PC-9 (cell line): ENCODE results near the gene TASOR2. TPM values are rescaled to one million over a fixed set of nuclear protein-coding genes. Genes with fewer than 3 reads are reported as not detected.

Experiments
- BruUV-seq: library from RNA; stranded (reverse); fragments of 400-500 nt; replicated peaks from 2 replicates; lab custom pipeline; 2021; lab: Mats Ljungman, UMichigan
- CTCF ChIA-PET: fragments of 300-600 bp; sonication (Branson Sonifier 250); formaldehyde crosslinking; loops from one replicate; lab custom pipeline; 2022; ENCODE audit warnings: antibody characterized with exemption; lab: Charles Lee
- POLR2A ChIA-PET: fragments of 300-600 bp; sonication (Branson Sonifier 250); formaldehyde crosslinking; loops from one replicate; lab custom pipeline; 2022; ENCODE audit warnings: antibody characterized with exemption; ENCODE audit not compliant: unreplicated experiment; lab: Charles Lee
- DNase-seq, 2 experiments: peaks; one replicate each; pipeline versions ENCODE4 v3.0.0 to v3.0.0-alpha.2; 2015 to 2022; ENCODE audit warnings: mixed read lengths in 1 of 2
- H2AFZ ChIP-seq: fragments of 200-600 bp; sonication (generic); 2 replicates; pipeline ENCODE4 v1.8.1; 2017; ENCODE audit warnings: antibody characterized with exemption
- H3F3A ChIP-seq: fragments of 200-600 bp; sonication (generic); 2 replicates; pipeline ENCODE4 v1.8.1; 2017; ENCODE audit warnings: antibody characterized with exemption, mild to moderate bottlenecking, low read depth; ENCODE audit not compliant: insufficient read depth
- H3K27ac ChIP-seq: fragments of 200-600 bp; sonication (generic); 2 replicates; pipeline ENCODE4 v1.6.1; 2016; ENCODE audit warnings: mixed run types
- H3K27me3 ChIP-seq: fragments of 200-600 bp; sonication (generic); 2 replicates; pipeline ENCODE4 v1.6.1; 2016; ENCODE audit warnings: low read depth, mixed run types; ENCODE audit not compliant: insufficient read depth
- H3K36me3 ChIP-seq: fragments of 200-600 bp; sonication (generic); 2 replicates; pipeline ENCODE4 v1.6.1; 2016; ENCODE audit warnings: low read depth, mixed run types
- H3K4me1 ChIP-seq: fragments of 200-600 bp; sonication (generic); replicated peaks from 2 replicates; pipeline ENCODE4 v1.6.1; 2016; ENCODE audit warnings: mixed run types; ENCODE audit not compliant: insufficient read depth
- H3K4me2 ChIP-seq: fragments of 200-600 bp; sonication (generic); 2 replicates; pipeline ENCODE4 v1.6.1; 2017; ENCODE audit warnings: mixed run types
- H3K4me3 ChIP-seq: fragments of 200-600 bp; sonication (generic); 2 replicates; pipeline ENCODE4 v1.6.1; 2016; ENCODE audit warnings: mixed run types
- H3K79me2 ChIP-seq: fragments of 200-600 bp; sonication (generic); 2 replicates; pipeline ENCODE4 v1.6.1; 2017; ENCODE audit warnings: low read depth, mixed run types
- H3K9me2 ChIP-seq: fragments of 200-600 bp; sonication (generic); 2 replicates; pipeline ENCODE4 v1.8.1; 2017; ENCODE audit warnings: mild to moderate bottlenecking; ENCODE audit not compliant: insufficient read depth
- H3K9me3 ChIP-seq: fragments of 200-600 bp; sonication (generic); 2 replicates; pipeline ENCODE4 v1.8.1; 2016; ENCODE audit warnings: low read depth; ENCODE audit not compliant: insufficient read depth
- H4K20me1 ChIP-seq: fragments of 200-600 bp; sonication (generic); 2 replicates; pipeline ENCODE4 v1.8.1; 2017; ENCODE audit not compliant: insufficient read depth
- EZH2 ChIP-seq: fragments of 200-600 bp; sonication (generic); IDR thresholded peaks from 2 replicates; pipeline ENCODE4 v1.8.0; 2017; ENCODE audit warnings: antibody characterized with exemption, low read depth
- intact Hi-C: fragments of 100-400 bp; cut with micrococcal nuclease; formaldehyde crosslinking; loops from one replicate; pipeline ENCODE4 v1.10.0; 2022; ENCODE audit not compliant: unreplicated experiment
- total RNA-seq: library from RNA; stranded (reverse); gene quantifications from 2 replicates; pipeline ENCODE4 v1.2.3, GENCODE V29; 2021
- TF ChIP-seq, protein P1 (sequence below): fragments of 200-600 bp; sonication (generic); conservative IDR thresholded peaks from 2 replicates; pipeline ENCODE4 v1.6.1; 2017; ENCODE audit warnings: mixed run types, antibody characterized with exemption, mild to moderate bottlenecking, moderate library complexity

Gene TASOR2
- total RNA-seq, 1 experiment from 2014 or later: 60.7 TPM

DNA sequence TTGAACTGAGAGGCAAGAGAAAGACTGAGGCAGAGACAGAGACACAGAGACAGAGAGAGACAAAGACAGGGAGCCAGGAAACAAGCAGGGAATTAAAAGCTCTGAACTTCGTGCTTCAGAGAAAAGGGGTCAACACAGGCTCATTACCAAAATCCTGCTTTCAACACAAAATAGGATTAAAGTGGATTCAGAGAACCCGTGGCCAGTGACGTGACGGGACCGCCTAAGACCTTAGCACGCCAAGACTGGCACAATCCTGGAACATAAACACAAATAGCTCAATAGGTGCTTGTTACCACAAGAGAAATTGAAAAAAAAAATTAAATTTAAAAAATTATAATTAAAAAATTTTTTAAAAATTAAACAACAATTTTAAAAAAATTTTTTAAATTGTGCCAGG lies 39.7 kb upstream of the TASOR2 start:
- H3K79me2 ChIP-seq: no peaks in the 10 kb centered on the region
- no peak overlapping the region for H3K27ac ChIP-seq
- no peaks in the 10 kb centered on the region for H3K9me3 ChIP-seq
- intact Hi-C loops: no loop called here
- H3K27me3 ChIP-seq: no peaks in the 10 kb centered on the region
- H3K4me2 ChIP-seq: no peak overlapping the region
- H3K4me3 ChIP-seq: no peak overlapping the region
- H3K36me3 ChIP-seq: no peaks in the 10 kb centered on the region
- CTCF ChIA-PET: no interaction called here
- H2AFZ ChIP-seq: no peak overlapping the region
- DNase-seq: no peak
- POLR2A ChIA-PET: no interaction called here
- no peaks in the 10 kb centered on the region for H3K4me1 ChIP-seq
- no peaks in the 10 kb centered on the region for H3K9me2 ChIP-seq
- BruUV-seq: no TSS peak
- TF ChIP-seq EZH2: no peak
- TF ChIP-seq, protein P1, sequence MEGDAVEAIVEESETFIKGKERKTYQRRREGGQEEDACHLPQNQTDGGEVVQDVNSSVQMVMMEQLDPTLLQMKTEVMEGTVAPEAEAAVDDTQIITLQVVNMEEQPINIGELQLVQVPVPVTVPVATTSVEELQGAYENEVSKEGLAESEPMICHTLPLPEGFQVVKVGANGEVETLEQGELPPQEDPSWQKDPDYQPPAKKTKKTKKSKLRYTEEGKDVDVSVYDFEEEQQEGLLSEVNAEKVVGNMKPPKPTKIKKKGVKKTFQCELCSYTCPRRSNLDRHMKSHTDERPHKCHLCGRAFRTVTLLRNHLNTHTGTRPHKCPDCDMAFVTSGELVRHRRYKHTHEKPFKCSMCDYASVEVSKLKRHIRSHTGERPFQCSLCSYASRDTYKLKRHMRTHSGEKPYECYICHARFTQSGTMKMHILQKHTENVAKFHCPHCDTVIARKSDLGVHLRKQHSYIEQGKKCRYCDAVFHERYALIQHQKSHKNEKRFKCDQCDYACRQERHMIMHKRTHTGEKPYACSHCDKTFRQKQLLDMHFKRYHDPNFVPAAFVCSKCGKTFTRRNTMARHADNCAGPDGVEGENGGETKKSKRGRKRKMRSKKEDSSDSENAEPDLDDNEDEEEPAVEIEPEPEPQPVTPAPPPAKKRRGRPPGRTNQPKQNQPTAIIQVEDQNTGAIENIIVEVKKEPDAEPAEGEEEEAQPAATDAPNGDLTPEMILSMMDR: no peak
- H3F3A ChIP-seq: no peaks in the 10 kb centered on the region
- H4K20me1 ChIP-seq: no peaks in the 10 kb centered on the region

- H3F3A ChIP-seq: no peaks in the 10 kb centered on the region
- BruUV-seq: no TSS peak
- H3K4me3 ChIP-seq: no peak overlapping the region
- H3K9me2 ChIP-seq: no peaks in the 10 kb centered on the region
- no peak overlapping the region for H2AFZ ChIP-seq
- DNase-seq: no peak
- CTCF ChIA-PET: no interaction called here
- H4K20me1 ChIP-seq: no peaks in the 10 kb centered on the region
- H3K9me3 ChIP-seq: no peaks in the 10 kb centered on the region
- no peaks in the 10 kb centered on the region for H3K4me1 ChIP-seq
- intact Hi-C loops: no loop called here
- no peaks in the 10 kb centered on the region for H3K79me2 ChIP-seq
- no peak for TF ChIP-seq EZH2
- TF ChIP-seq, protein P1: no peak
- POLR2A ChIA-PET: no interaction called here
- no peaks in the 10 kb centered on the region for H3K36me3 ChIP-seq
- H3K27ac ChIP-seq: no peak overlapping the region
- no peaks in the 10 kb centered on the region for H3K27me3 ChIP-seq
- no peak overlapping the region for H3K4me2 ChIP-seq
These were observed 39.3 kb upstream of the TASOR2 start for GRCh38 chr10:5645375-5645774.

DNA sequence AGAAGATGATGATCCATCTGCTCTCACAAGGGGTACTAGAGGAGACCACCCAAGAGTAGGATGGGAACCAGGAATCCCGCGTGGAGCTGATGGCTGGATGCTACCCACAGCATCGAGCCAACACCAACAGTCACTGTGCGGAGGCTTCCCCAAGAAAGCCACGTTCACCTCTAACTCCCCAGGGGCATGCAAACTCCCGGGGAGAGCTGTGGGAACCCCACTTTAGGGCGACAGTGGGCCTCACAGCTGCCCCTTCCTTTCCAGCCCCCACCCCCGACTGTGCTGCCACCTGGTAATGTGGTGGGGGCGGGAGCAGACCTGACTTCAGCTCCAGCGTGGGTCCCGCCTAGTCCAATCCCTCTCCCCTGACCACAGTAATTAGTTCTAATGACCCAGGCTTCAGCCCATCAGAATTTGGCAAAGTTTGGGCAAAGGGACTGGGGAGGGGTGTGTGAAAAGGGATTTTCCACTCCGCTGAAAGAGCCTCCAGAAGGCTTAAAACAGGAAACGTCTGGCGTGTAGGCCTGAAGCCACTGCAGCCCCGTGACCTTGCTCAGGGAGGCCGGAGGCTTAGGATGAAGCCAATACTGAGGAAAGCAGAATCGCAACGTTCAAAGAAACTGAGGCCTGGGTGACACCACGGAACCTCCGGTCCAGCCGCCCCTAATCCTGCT lies 38.6 kb upstream of the TASOR2 start:
- no peaks in the 10 kb centered on the region for H3F3A ChIP-seq
- no peak overlapping the region for H3K4me2 ChIP-seq
- no peak for DNase-seq
- TF ChIP-seq, protein P1: no peak
- no peak for TF ChIP-seq EZH2
- no peaks in the 10 kb centered on the region for H3K36me3 ChIP-seq
- no peak overlapping the region for H2AFZ ChIP-seq
- H4K20me1 ChIP-seq: no peaks in the 10 kb centered on the region
- no peak overlapping the region for H3K4me3 ChIP-seq
- no peaks in the 10 kb centered on the region for H3K9me2 ChIP-seq
- no peaks in the 10 kb centered on the region for H3K27me3 ChIP-seq
- no peaks in the 10 kb centered on the region for H3K79me2 ChIP-seq
- ChIA-PET POLR2A (no interaction called here), CTCF (no interaction called here)
- H3K27ac ChIP-seq: no peak overlapping the region
- intact Hi-C loops: no loop called here
- BruUV-seq: no TSS peak
- no peaks in the 10 kb centered on the region for H3K9me3 ChIP-seq
- H3K4me1 ChIP-seq: no peaks in the 10 kb centered on the region
